ENCODE data around the gene SETD4.

- TF ChIP-seq CTCF (conservative IDR thresholded peaks at IDR 0.05 in 1 of 2, IDR thresholded peaks at IDR 0.05 in 1 of 2; ENCODE audit: low read depth in 1 of 2, low read length in 2 of 2) (no peak), EZH2 (IDR thresholded peaks at IDR 0.05; ENCODE audit: low read length, missing control alignments) (no peak)
These were observed 535 bp downstream of the SETD4 start for GRCh38 chr21:36059823-36060158.
